Activated naive CD8-positive, alpha-beta T cell (primary cell): ENCODE measurements around the gene NHERF1.

ENCODE experiments used
- H3K27ac Mint-ChIP-seq: one replicate; pipeline ENCODE4 v1.8.0; 2021; ENCODE audit warnings: mixed read lengths
- H3K27me3 Mint-ChIP-seq: one replicate; pipeline ENCODE4 v1.8.0; 2021; ENCODE audit warnings: mixed read lengths
- H3K36me3 Mint-ChIP-seq: one replicate; pipeline ENCODE4 v1.8.0; 2021; ENCODE audit warnings: mixed read lengths
- H3K4me1 Mint-ChIP-seq: one replicate; pipeline ENCODE4 v1.8.0; 2021; ENCODE audit warnings: low read depth, mixed read lengths
- H3K4me3 Mint-ChIP-seq: one replicate; pipeline ENCODE4 v1.8.0; 2021; ENCODE audit warnings: mild to moderate bottlenecking, mixed read lengths
- H3K9me3 Mint-ChIP-seq: one replicate; pipeline ENCODE4 v1.8.0; 2021; ENCODE audit warnings: low read depth, mixed read lengths

The NHERF1 gene

GRCh38 chr17:74790161-74791058, 42.0 kb downstream of the NHERF1 start:
- H3K27me3 Mint-ChIP-seq: no peaks in the 10 kb centered on the region
- peaks cover 5% of the 10 kb centered on the region for H3K36me3 Mint-ChIP-seq
- no peak overlapping the region for H3K4me3 Mint-ChIP-seq
- H3K4me1 Mint-ChIP-seq: peaks cover 36% of the 10 kb centered on the region
- no peaks in the 10 kb centered on the region for H3K9me3 Mint-ChIP-seq
- peak overlapping the region; percentile 34 for H3K27ac Mint-ChIP-seq

- no peaks in the 10 kb centered on the region for H3K9me3 Mint-ChIP-seq
- H3K36me3 Mint-ChIP-seq: peaks cover 9% of the 10 kb centered on the region
- no peak overlapping the region for H3K27ac Mint-ChIP-seq
- H3K27me3 Mint-ChIP-seq: no peaks in the 10 kb centered on the region
- H3K4me1 Mint-ChIP-seq: peaks cover 20% of the 10 kb centered on the region
- H3K4me3 Mint-ChIP-seq: no peak overlapping the region
These were observed 44.2 kb downstream of the NHERF1 start for GRCh38 chr17:74792586-74793105.

GRCh38 chr17:74795327-74796020, 47.0 kb downstream of the NHERF1 start:
- Mint-ChIP-seq H3K4me3 (no peak overlapping the region), H3K9me3 (no peaks in the 10 kb centered on the region), H3K27ac (no peak overlapping the region), H3K36me3 (peaks cover 12% of the 10 kb centered on the region), H3K4me1 (peaks cover 10% of the 10 kb centered on the region), H3K27me3 (no peaks in the 10 kb centered on the region)

GRCh38 chr17:74796211-74796610, 47.8 kb downstream of the NHERF1 start:
- Mint-ChIP-seq H3K36me3 (peaks cover 13% of the 10 kb centered on the region), H3K27ac (no peak overlapping the region)

GRCh38 chr17:74796866-74797265, 48.4 kb downstream of the NHERF1 start:
- Mint-ChIP-seq H3K4me3 (no peak overlapping the region), H3K36me3 (peaks cover 13% of the 10 kb centered on the region), H3K4me1 (no peaks in the 10 kb centered on the region)

More at GRCh38 chr17:74796211-74796610, 47.8 kb downstream of the NHERF1 start:
- H3K27me3 Mint-ChIP-seq: no peaks in the 10 kb centered on the region
- peaks cover 4% of the 10 kb centered on the region for H3K4me1 Mint-ChIP-seq
- H3K4me3 Mint-ChIP-seq: no peak overlapping the region
- H3K9me3 Mint-ChIP-seq: no peaks in the 10 kb centered on the region

GRCh38 chr17:74797824-74798223, 49.4 kb downstream of the NHERF1 start:
- no peaks in the 10 kb centered on the region for H3K27me3 Mint-ChIP-seq

More at GRCh38 chr17:74796866-74797265, 48.4 kb downstream of the NHERF1 start:
- no peaks in the 10 kb centered on the region for H3K9me3 Mint-ChIP-seq
- no peaks in the 10 kb centered on the region for H3K27me3 Mint-ChIP-seq
- no peak overlapping the region for H3K27ac Mint-ChIP-seq

GRCh38 chr17:74798239-74798707, 49.8 kb downstream of the NHERF1 start:
- Mint-ChIP-seq H3K36me3 (peaks cover 17% of the 10 kb centered on the region), H3K9me3 (no peaks in the 10 kb centered on the region), H3K27ac (no peak overlapping the region), H3K27me3 (no peaks in the 10 kb centered on the region), H3K4me3 (no peak overlapping the region), H3K4me1 (no peaks in the 10 kb centered on the region)

More at GRCh38 chr17:74797824-74798223, 49.4 kb downstream of the NHERF1 start:
- H3K36me3 Mint-ChIP-seq: peaks cover 15% of the 10 kb centered on the region
- no peaks in the 10 kb centered on the region for H3K9me3 Mint-ChIP-seq
- H3K4me1 Mint-ChIP-seq: no peaks in the 10 kb centered on the region
- no peak overlapping the region for H3K4me3 Mint-ChIP-seq
- H3K27ac Mint-ChIP-seq: no peak overlapping the region

GRCh38 chr17:74799097-74799496, 50.7 kb downstream of the NHERF1 start:
- no peak overlapping the region for H3K27ac Mint-ChIP-seq
- H3K4me3 Mint-ChIP-seq: no peak overlapping the region
- H3K27me3 Mint-ChIP-seq: no peaks in the 10 kb centered on the region
- H3K9me3 Mint-ChIP-seq: no peaks in the 10 kb centered on the region
- H3K36me3 Mint-ChIP-seq: peaks cover 17% of the 10 kb centered on the region
- H3K4me1 Mint-ChIP-seq: no peaks in the 10 kb centered on the region

- H3K36me3 Mint-ChIP-seq: peaks cover 15% of the 10 kb centered on the region
- H3K27ac Mint-ChIP-seq: no peak overlapping the region
- H3K4me3 Mint-ChIP-seq: no peak overlapping the region
- no peaks in the 10 kb centered on the region for H3K4me1 Mint-ChIP-seq
- no peaks in the 10 kb centered on the region for H3K9me3 Mint-ChIP-seq
- no peaks in the 10 kb centered on the region for H3K27me3 Mint-ChIP-seq
These were observed 52.1 kb downstream of the NHERF1 start for GRCh38 chr17:74800531-74800930.

GRCh38 chr17:74801896-74802295, 53.5 kb downstream of the NHERF1 start:
- Mint-ChIP-seq H3K27me3 (no peaks in the 10 kb centered on the region), H3K4me1 (no peaks in the 10 kb centered on the region), H3K4me3 (no peak overlapping the region), H3K27ac (no peak overlapping the region), H3K9me3 (no peaks in the 10 kb centered on the region), H3K36me3 (peaks cover 11% of the 10 kb centered on the region)

- Mint-ChIP-seq H3K4me3 (no peak overlapping the region), H3K9me3 (no peaks in the 10 kb centered on the region), H3K27ac (no peak overlapping the region), H3K4me1 (no peaks in the 10 kb centered on the region), H3K27me3 (no peaks in the 10 kb centered on the region), H3K36me3 (peaks cover 11% of the 10 kb centered on the region)
These were observed 55.0 kb downstream of the NHERF1 start for GRCh38 chr17:74803388-74803930.

GRCh38 chr17:74803971-74804370, 55.5 kb downstream of the NHERF1 start:
- Mint-ChIP-seq H3K36me3 (peaks cover 11% of the 10 kb centered on the region), H3K9me3 (no peaks in the 10 kb centered on the region), H3K4me3 (no peak overlapping the region), H3K27ac (no peak overlapping the region), H3K4me1 (no peaks in the 10 kb centered on the region), H3K27me3 (no peaks in the 10 kb centered on the region)

GRCh38 chr17:74804683-74805082, 56.3 kb downstream of the NHERF1 start:
- Mint-ChIP-seq H3K27me3 (no peaks in the 10 kb centered on the region), H3K4me1 (no peaks in the 10 kb centered on the region), H3K36me3 (peaks cover 9% of the 10 kb centered on the region), H3K9me3 (no peaks in the 10 kb centered on the region), H3K27ac (no peak overlapping the region), H3K4me3 (no peak overlapping the region)

GRCh38 chr17:74805591-74805991, 57.2 kb downstream of the NHERF1 start:
- no peak overlapping the region for H3K4me3 Mint-ChIP-seq
- H3K9me3 Mint-ChIP-seq: no peaks in the 10 kb centered on the region
- H3K4me1 Mint-ChIP-seq: no peaks in the 10 kb centered on the region
- H3K36me3 Mint-ChIP-seq: peaks cover 7% of the 10 kb centered on the region
- H3K27me3 Mint-ChIP-seq: no peaks in the 10 kb centered on the region
- H3K27ac Mint-ChIP-seq: no peak overlapping the region

GRCh38 chr17:74806334-74806733, 57.9 kb downstream of the NHERF1 start:
- Mint-ChIP-seq H3K4me1 (no peaks in the 10 kb centered on the region), H3K4me3 (no peak overlapping the region), H3K36me3 (peaks cover 10% of the 10 kb centered on the region), H3K27me3 (no peaks in the 10 kb centered on the region), H3K9me3 (no peaks in the 10 kb centered on the region), H3K27ac (no peak overlapping the region)
